Left lobe of liver (tissue), 1 donor: ENCODE data around the gene GAA. TPM values are rescaled to one million over a fixed set of nuclear protein-coding genes. Genes with fewer than 3 reads are reported as not detected.

Experiments
- total RNA-seq: library from RNA; stranded (reverse); gene quantifications from one replicate; pipeline ENCODE4 v1.2.1, GENCODE V29; 2021
- donor health status: DM: no; HTN: yes; CAD: no.

The GAA gene
- total RNA-seq, 1 donor from 2014 or later = 50.6 TPM

Other genes with a start within 250 kb of the GAA start
- gene TBC1D16, start 65.7 kb upstream of the GAA start, total RNA-seq = 16.4 TPM
- 6.8 TPM for gene CCDC40, start 64.9 kb upstream of the GAA start, total RNA-seq
- gene EIF4A3, start 45.5 kb downstream of the GAA start, total RNA-seq = 21.8 TPM
- 0.23 TPM for gene CARD14, start 68.4 kb downstream of the GAA start, total RNA-seq
- gene SGSH, start 118.8 kb downstream of the GAA start, total RNA-seq = 25.6 TPM
- 6.7 TPM for gene SLC26A11, start 118.8 kb downstream of the GAA start, total RNA-seq
- 59.8 TPM for gene RNF213, start 159.3 kb downstream of the GAA start, total RNA-seq